Neural cell (in vitro differentiated cells): Measurements from ENCODE around the gene TMEM131L. TPM values are rescaled to one million over a fixed set of nuclear protein-coding genes. Genes with fewer than 3 reads are reported as not detected.

ENCODE experiments used
- H2AFZ ChIP-seq: fragments of 200-600, 300-800 bp; sonication (generic), shearing (Covaris generic); 2 replicates; pipeline ENCODE4 v1.6.0; 2014; ENCODE audit warnings: low read depth, mild to moderate bottlenecking, antibody characterized with exemption, low read length, moderate library complexity
- H3F3A ChIP-seq: fragments of 200-600 bp; shearing (Covaris generic); 2 replicates; pipeline ENCODE4 v1.6.1; 2016; ENCODE audit warnings: mild to moderate bottlenecking, moderate library complexity, mixed read lengths, antibody characterized with exemption, low read length; ENCODE audit not compliant: insufficient read depth, poor library complexity, severe bottlenecking
- H3K27ac ChIP-seq: fragments of 200-600, 300-800 bp; sonication (generic), shearing (Covaris generic); 2 replicates; pipeline ENCODE4 v1.5.1; 2014; ENCODE audit warnings: mild to moderate bottlenecking, low read length, moderate library complexity
- H3K27me3 ChIP-seq: fragments of 300-800, 200-600 bp; sonication (generic), shearing (Covaris generic); 2 replicates; pipeline ENCODE4 v1.6.0; 2014; ENCODE audit warnings: mild to moderate bottlenecking, low read depth, low read length, moderate library complexity; ENCODE audit not compliant: insufficient read depth
- H3K36me3 ChIP-seq: fragments of 300-800, 200-600 bp; sonication (generic), shearing (Covaris generic); 2 replicates; pipeline ENCODE4 v1.5.1; 2014; ENCODE audit warnings: mild to moderate bottlenecking, antibody characterized with exemption, low read length, moderate library complexity; ENCODE audit not compliant: insufficient read depth
- H3K4me2 ChIP-seq: fragments of 300-800, 200-600 bp; sonication (generic), shearing (Covaris generic); 2 replicates; pipeline ENCODE4 v1.6.0; 2014; ENCODE audit warnings: mild to moderate bottlenecking, low read length
- H3K4me3 ChIP-seq: fragments of 300-800, 200-600 bp; sonication (generic), shearing (Covaris generic); 2 replicates; pipeline ENCODE4 v1.5.1; 2014; ENCODE audit warnings: mild to moderate bottlenecking, low read length, moderate library complexity
- H3K79me2 ChIP-seq: fragments of 200-600 bp; shearing (Covaris generic); replicated peaks from 2 replicates; pipeline ENCODE4 v1.6.0; 2014; ENCODE audit warnings: mild to moderate bottlenecking, low read length, moderate library complexity; ENCODE audit not compliant: insufficient read depth
- H3K9ac ChIP-seq: fragments of 300-800, 200-600 bp; sonication (generic), shearing (Covaris generic); 2 replicates; pipeline ENCODE4 v1.6.1; 2016; ENCODE audit warnings: mild to moderate bottlenecking, low read length, mixed read lengths
- H3K9me2 ChIP-seq: fragments of 200-600 bp; shearing (Covaris generic); 2 replicates; pipeline ENCODE4 v1.6.1; 2016; ENCODE audit warnings: mild to moderate bottlenecking, low read length, mixed read lengths; ENCODE audit not compliant: insufficient read depth
- H3K9me3 ChIP-seq: fragments of 200-600, 300-800 bp; sonication (generic), shearing (Covaris generic); 2 replicates; pipeline ENCODE4 v1.6.1; 2016; ENCODE audit warnings: mild to moderate bottlenecking, mixed run types, low read length, moderate library complexity, mixed read lengths
- H4K20me1 ChIP-seq: fragments of 200-600 bp; shearing (Covaris generic); 2 replicates; pipeline ENCODE4 v1.6.1; 2016; ENCODE audit warnings: mild to moderate bottlenecking, mixed run types; ENCODE audit not compliant: insufficient read depth
- EP300 ChIP-seq: fragments of 450-650 bp; conservative IDR thresholded peaks from 2 replicates; pipeline ENCODE4 v1.6.1; 2014; ENCODE audit warnings: antibody characterized with exemption, mild to moderate bottlenecking, moderate library complexity; ENCODE audit not compliant: poor library complexity, severe bottlenecking
- EZH2 ChIP-seq: fragments of 200-600, 300-800 bp; shearing (Covaris generic), sonication (generic); IDR thresholded peaks from 2 replicates; pipeline ENCODE4 v1.6.1; 2014; ENCODE audit warnings: antibody characterized with exemption, low read length, borderline replicate concordance, mild to moderate bottlenecking; ENCODE audit not compliant: insufficient read depth, poor library complexity, severe bottlenecking
- MXI1 ChIP-seq: fragments of 450-650 bp; conservative IDR thresholded peaks from 2 replicates; pipeline ENCODE4 v1.6.1; 2014; ENCODE audit warnings: antibody characterized with exemption, mild to moderate bottlenecking; ENCODE audit not compliant: poor library complexity, severe bottlenecking
- POLR2AphosphoS5 ChIP-seq: IDR thresholded peaks from 2 replicates; pipeline ENCODE4 v1.6.1; 2012
- RAD21 ChIP-seq: fragments of 450-650 bp; conservative IDR thresholded peaks from 2 replicates; pipeline ENCODE4 v1.6.1; 2014; ENCODE audit warnings: antibody characterized with exemption, mild to moderate bottlenecking, moderate library complexity
- SMC3 ChIP-seq: fragments of 450-650 bp; conservative IDR thresholded peaks from 2 replicates; pipeline ENCODE4 v1.6.1; 2014; ENCODE audit warnings: antibody characterized with exemption, mild to moderate bottlenecking, moderate library complexity; ENCODE audit not compliant: poor library complexity
- TAF1 ChIP-seq: IDR thresholded peaks from 2 replicates; pipeline ENCODE4 v1.6.1; 2012; ENCODE audit warnings: low read depth
- polyA plus RNA-seq: library from polyadenylated mRNA; depleted of rRNA; stranded (reverse); fragments of >200 nt; gene quantifications from 2 replicates; pipeline ENCODE4 v1.2.3, GENCODE V29; 2014
- TF ChIP-seq, protein P1 (sequence below): fragments of 450-650 bp; IDR thresholded peaks from 2 replicates; pipeline ENCODE4 v1.5.1; 2014; ENCODE audit warnings: antibody characterized with exemption, mild to moderate bottlenecking, moderate library complexity; ENCODE audit not compliant: poor library complexity, severe bottlenecking
- TF ChIP-seq, protein P2 (sequence below): IDR thresholded peaks from 2 replicates; pipeline ENCODE4 v1.6.1; 2012; ENCODE audit warnings: borderline replicate concordance

TMEM131L gene
- polyA plus RNA-seq, 1 donor from 2014 or later, result 11.1 TPM

DNA sequence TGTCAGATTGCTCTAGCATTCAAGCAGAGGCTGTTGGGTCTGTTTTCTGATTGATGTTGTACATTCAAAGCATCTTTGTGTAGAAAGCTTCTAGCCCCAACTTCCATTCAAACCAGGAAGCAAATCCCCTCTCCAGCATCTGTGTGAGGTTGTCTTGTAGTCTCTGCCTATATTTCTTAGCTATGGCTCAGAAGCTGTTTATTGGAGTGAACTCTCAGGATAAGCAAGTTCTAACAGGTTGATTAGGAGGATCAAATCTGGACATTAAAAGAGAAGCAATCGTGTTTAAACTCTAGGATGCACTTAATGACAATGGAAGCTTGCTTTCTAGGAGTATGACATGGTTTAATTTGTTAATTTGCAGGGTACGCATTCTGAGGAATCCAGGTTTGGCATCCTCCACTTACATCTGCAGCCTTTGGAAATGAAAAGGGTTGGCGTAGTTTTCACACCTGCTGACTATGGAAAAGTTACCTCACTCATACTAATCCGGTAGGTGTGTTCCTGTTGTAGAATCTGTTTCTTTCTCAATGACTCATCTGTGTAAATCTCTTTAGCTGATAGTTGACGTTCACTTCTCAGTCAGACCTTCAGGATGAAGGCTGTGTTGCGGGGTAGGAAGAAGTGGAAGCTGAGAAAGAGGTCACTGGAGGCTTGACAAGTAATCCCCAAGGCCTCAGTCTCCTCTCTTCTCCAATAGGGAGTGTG lies 129.9 kb downstream of the TMEM131L start:
- Histone ChIP-seq H3F3A (no peaks in the 10 kb centered on the region), H3K36me3 (peaks cover 19% of the 10 kb centered on the region), H3K4me2 (no peak overlapping the region), H3K9me3 (no peaks in the 10 kb centered on the region), H3K27me3 (no peaks in the 10 kb centered on the region), H3K9ac (no peak overlapping the region), H3K9me2 (no peaks in the 10 kb centered on the region), H3K79me2 (no peaks in the 10 kb centered on the region), H4K20me1 (no peaks in the 10 kb centered on the region), H2AFZ (no peak overlapping the region), H3K4me3 (no peak overlapping the region), H3K27ac (no peak overlapping the region)
- TF ChIP-seq SMC3, result no peak
- TF ChIP-seq, protein P1, sequence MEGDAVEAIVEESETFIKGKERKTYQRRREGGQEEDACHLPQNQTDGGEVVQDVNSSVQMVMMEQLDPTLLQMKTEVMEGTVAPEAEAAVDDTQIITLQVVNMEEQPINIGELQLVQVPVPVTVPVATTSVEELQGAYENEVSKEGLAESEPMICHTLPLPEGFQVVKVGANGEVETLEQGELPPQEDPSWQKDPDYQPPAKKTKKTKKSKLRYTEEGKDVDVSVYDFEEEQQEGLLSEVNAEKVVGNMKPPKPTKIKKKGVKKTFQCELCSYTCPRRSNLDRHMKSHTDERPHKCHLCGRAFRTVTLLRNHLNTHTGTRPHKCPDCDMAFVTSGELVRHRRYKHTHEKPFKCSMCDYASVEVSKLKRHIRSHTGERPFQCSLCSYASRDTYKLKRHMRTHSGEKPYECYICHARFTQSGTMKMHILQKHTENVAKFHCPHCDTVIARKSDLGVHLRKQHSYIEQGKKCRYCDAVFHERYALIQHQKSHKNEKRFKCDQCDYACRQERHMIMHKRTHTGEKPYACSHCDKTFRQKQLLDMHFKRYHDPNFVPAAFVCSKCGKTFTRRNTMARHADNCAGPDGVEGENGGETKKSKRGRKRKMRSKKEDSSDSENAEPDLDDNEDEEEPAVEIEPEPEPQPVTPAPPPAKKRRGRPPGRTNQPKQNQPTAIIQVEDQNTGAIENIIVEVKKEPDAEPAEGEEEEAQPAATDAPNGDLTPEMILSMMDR, result no peak
- TF ChIP-seq RAD21, result no peak
- no peak for TF ChIP-seq POLR2AphosphoS5
- TF ChIP-seq EP300, result no peak
- TF ChIP-seq TAF1, result no peak
- TF ChIP-seq EZH2, result no peak
- TF ChIP-seq, protein P2, sequence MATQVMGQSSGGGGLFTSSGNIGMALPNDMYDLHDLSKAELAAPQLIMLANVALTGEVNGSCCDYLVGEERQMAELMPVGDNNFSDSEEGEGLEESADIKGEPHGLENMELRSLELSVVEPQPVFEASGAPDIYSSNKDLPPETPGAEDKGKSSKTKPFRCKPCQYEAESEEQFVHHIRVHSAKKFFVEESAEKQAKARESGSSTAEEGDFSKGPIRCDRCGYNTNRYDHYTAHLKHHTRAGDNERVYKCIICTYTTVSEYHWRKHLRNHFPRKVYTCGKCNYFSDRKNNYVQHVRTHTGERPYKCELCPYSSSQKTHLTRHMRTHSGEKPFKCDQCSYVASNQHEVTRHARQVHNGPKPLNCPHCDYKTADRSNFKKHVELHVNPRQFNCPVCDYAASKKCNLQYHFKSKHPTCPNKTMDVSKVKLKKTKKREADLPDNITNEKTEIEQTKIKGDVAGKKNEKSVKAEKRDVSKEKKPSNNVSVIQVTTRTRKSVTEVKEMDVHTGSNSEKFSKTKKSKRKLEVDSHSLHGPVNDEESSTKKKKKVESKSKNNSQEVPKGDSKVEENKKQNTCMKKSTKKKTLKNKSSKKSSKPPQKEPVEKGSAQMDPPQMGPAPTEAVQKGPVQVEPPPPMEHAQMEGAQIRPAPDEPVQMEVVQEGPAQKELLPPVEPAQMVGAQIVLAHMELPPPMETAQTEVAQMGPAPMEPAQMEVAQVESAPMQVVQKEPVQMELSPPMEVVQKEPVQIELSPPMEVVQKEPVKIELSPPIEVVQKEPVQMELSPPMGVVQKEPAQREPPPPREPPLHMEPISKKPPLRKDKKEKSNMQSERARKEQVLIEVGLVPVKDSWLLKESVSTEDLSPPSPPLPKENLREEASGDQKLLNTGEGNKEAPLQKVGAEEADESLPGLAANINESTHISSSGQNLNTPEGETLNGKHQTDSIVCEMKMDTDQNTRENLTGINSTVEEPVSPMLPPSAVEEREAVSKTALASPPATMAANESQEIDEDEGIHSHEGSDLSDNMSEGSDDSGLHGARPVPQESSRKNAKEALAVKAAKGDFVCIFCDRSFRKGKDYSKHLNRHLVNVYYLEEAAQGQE, result no peak
- TF ChIP-seq MXI1, result no peak

DNA sequence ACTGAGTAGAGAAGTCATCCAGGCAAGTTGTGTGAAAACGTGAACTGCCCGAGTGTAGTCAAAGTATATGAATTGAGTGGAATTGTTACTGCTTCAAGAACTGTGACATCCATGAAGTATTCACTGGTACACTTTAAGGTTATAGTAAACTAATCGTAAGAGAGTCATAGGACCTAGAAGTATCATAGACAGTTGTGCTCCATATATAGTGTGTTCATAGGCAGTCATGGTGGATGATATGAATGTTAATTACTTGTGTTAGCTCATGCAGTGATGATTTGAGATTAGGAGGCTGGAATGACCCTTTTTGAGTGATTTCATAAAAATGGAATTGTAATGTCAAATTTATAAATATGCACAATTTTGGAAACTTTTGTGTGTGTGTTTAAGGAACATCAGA lies 136.6 kb downstream of the TMEM131L start:
- H4K20me1 ChIP-seq, result no peaks in the 10 kb centered on the region
- H3K9me3 ChIP-seq, result no peaks in the 10 kb centered on the region
- no peaks in the 10 kb centered on the region for H3K27me3 ChIP-seq
- H3K27ac ChIP-seq, result no peak overlapping the region
- H3K4me2 ChIP-seq, result no peak overlapping the region
- H3F3A ChIP-seq, result no peaks in the 10 kb centered on the region
- no peaks in the 10 kb centered on the region for H3K9me2 ChIP-seq
- H3K4me3 ChIP-seq, result no peak overlapping the region
- H3K9ac ChIP-seq, result no peak overlapping the region
- TF ChIP-seq RAD21 (no peak), TAF1 (no peak), EP300 (no peak), MXI1 (no peak), EZH2 (no peak), SMC3 (no peak), POLR2AphosphoS5 (no peak)
- TF ChIP-seq, protein P1, result no peak
- TF ChIP-seq, protein P2, result no peak
- peaks cover 24% of the 10 kb centered on the region for H3K36me3 ChIP-seq
- H3K79me2 ChIP-seq, result no peaks in the 10 kb centered on the region
- no peak overlapping the region for H2AFZ ChIP-seq
